Measurements from ENCODE around the gene MIP.
A peak's percentile ranks its signal among the peaks of the same experiment; 100 is the strongest.
"Not testable (repeated sequence)": the region's sequence is repeated elsewhere in the genome, so short reads cannot be mapped to it uniquely, and the experiment has no call there.

MIP gene

DNA sequence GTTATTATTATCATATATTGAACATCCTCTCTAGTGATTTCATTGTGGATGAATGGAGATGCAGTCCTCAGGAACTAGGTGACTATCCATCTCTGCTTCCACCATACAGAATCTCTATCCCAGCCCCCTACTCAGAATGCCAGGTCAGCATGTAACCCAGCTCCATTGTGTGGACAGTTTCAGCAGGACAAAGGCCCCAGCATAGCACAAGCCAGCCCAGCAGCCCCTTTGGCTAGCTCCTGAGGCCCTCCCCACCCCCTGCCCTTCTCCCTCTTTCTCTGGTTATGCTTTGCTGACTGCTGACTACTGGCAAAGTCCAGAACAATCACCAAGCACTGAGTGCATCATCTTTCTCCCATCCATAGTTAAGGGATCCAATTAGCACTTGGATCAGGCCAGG, 8.1 kb upstream of the MIP start:
- no peak for DNase-seq

DNA sequence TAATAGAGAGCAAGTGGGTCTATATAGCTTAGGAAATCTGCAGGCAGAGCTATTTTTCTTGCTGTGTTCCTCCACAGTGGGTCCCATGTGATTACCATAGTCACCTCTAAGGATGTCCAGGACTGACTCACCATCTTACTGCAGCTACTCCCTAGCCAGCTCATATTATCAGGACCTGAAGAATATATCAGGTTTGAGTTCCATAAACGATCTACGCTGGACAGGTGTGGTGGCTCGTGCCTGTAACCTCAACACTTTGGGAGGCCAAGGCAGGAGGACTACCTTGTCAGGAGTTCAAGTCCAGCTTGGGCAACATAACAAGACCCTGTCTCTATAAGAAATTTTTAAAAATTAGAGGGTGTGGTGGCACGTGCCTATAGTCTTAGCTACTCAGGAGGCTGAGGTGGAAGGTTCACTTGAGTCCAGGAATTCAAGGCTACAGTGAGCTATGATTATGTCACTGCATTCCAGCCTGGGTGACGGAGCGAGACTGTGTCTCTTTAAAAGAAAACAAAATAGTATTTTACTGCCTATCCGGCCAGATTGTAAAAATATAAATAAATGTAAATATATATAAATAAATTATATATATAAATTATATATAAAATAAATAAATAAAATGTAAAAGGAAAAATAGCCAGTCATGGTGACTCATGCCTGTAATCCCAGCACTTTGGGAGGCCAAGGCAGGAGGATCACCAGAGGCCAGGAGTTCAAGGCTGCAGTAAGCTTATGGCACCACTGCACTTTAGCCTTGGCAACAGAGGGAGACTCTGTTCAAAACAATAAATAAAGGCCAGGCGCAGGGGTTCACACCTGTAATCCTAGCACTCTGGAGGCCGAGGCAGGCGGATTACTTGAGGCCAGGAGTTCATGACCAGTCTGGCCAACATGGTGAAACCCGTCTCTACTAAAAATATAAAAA, 7.0 kb upstream of the MIP start:
- no peak for DNase-seq

GRCh38 chr12:56457817-56458216, 3.4 kb upstream of the MIP start:
- no peak for DNase-seq

DNA sequence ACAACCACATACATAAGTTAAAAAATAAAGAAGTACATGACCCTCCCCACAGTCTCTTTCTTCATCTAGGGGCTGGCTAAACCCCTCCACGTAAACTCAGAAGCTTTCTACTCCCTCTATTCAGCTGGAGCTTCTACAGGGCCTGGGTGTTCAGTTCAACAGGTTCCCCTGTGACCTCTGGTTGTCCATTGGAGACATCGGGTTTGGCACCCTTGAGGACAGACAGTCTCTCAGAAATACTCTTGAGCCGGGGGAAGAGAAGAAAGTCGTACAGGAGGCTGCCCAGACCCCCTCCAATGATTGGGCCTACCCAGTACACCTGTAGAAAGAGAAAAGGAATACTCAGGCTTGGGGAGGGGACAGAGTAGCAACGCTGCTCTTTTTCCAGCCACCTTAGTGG, 3.3 kb downstream of the MIP start:
- DNase-seq = no peak

DNA sequence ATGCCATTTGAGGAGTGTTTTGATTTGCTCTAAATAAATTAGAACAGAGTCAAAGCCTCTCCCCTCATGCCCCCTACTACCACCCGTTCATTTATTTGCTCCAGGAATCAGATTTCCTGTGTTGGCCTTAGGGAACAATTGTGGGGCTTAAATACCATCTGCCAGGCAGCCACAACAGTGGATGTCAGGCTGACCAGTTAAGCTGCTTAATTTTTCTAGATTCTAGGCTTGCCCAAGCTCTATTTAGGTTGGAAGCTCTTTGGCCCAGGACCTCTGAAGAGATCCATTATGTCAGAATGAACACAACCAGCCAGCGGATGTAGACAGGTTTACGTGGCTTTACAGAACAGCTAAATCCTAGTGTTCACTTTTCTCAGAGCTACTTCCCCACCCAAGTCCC, 4.2 kb downstream of the MIP start:
- DNase-seq = no peak

GRCh38 chr12:56449622-56449984, 4.9 kb downstream of the MIP start:
- no peak for DNase-seq

DNA sequence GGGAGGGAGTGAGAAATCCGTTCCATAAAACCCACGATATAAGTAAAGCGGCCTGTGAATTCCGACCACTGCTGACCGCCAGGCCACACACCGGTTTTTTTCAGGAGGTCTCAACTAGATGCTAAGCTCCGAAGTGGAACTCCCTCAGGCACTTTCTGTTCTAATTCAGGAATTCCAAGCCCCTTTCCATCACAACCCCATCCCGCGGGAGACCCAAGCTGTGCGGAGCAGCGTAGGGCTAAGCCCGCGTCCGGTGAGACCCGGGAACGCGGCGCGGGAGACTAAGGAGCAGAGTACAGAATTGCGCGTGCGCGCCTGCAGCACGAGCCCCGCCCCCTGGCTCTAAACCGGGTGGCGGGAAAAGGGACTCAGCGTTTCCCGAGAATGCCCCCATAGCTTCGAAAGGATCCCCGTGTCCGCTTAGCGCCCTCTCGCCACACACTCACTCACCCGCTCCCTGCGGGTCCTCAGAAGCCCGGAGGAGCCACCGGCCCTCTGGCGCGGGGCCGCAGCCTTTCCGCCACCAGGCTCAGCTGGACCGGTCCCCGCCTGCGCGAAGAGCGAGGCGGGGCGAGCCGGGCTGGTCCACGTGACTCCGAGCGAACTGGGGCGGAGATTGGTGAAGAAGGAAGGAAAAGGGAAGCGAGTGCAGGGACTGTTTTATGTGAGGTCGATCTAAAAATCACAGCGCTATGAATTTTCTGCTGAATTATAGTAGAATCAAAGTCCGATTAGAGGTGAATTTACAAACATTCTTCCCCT, 5.4 kb downstream of the MIP start, which contains the start of gene TIMELESS:
Gene TIMELESS (minus strand): TSS at position 567 of the 762 bp plus-strand sequence. CDS start 15,256 bp downstream, outside the sequence.
- peak; percentile 92 for DNase-seq

DNA sequence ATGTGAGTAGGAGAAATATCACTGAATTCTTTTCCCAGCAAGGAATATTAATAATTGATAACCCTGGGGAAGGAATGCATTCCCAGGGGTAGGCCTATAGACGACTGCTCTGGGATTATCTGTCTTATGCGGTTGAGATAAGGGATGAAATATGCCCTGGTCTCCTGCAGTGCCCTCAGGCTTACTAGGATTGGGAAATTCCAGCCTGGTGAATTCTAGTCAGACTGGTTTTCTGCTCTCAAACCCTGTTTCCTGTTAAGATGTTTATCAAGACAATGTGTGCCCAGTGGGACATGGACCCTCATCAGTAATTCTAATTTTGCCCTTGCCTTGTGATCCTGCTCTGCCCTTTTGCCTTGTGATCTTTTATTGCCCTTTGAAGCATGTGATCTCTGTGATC, 11.2 kb downstream of the MIP start:
- not testable (repeated sequence) for DNase-seq

DNA sequence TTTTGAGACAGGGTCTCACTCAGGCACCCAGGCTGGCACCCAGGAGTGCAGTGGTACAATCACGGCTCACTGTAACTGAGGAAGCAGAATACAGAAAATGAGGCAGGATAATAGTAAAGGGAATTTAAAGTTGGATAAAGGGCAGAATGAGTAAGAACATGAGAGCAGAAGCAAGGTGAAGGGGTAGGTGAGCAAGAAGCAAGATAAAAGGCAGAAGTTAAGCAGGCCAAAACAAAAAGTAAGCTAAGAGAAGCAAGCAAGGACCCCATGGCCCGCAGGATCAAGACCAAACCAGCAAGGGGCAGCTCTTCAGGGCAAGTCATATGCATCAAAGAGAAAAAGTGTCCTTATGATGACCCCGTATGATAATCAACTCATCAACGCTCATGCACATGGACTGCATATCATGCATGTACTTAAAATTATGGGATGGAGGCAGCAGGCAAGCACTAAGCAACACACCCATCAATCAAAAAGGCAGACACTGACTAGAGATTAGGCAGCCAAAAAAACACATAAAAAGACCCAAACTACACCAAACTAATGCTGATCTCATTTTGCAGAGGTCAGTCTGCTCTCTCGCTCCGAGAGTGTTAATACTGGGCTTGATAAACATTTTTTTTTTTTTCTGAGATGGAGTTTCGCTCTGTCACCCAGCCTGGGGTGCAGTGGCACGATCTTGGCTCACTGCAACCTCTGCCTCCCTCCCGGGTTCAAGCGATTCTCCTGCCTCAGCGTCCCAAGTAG, 16.9 kb downstream of the MIP start:
- DNase-seq = no peak

GRCh38 chr12:56434828-56435227, 19.6 kb downstream of the MIP start:
- DNase-seq = no peak

- no peak for DNase-seq
Measured at GRCh38 chr12:56431850-56432249, 22.6 kb downstream of the MIP start.

- no peak for DNase-seq
Measured at GRCh38 chr12:56431288-56431687, 23.2 kb downstream of the MIP start.

DNA sequence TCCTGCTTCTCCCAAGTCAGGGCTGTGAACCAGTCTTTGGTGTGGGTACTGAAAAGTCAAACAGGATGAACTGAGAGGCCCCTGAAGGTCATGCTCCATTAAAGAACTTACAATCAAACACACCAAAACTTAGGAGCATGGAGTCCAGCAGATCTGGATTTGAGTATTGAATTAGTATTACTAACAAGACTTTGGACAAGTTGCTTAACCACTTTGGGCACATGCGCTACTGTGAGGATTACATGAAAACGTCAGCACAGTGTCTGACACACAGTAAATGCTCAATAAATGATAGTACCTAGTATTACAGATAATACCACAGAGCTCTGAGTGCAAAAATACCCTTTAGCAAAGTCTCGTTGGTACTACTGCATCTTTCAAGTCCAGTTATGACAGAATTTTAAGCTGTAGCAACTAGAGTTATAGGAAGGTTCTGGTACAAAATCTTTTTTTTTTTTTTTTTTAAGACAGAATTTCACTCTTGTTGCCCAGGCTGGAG, 28.5 kb downstream of the MIP start:
- no peak for DNase-seq

GRCh38 chr12:56425193-56425592, 29.3 kb downstream of the MIP start:
- no peak for DNase-seq

GRCh38 chr12:56420411-56420810, 34.0 kb downstream of the MIP start:
- DNase-seq = no peak

DNA sequence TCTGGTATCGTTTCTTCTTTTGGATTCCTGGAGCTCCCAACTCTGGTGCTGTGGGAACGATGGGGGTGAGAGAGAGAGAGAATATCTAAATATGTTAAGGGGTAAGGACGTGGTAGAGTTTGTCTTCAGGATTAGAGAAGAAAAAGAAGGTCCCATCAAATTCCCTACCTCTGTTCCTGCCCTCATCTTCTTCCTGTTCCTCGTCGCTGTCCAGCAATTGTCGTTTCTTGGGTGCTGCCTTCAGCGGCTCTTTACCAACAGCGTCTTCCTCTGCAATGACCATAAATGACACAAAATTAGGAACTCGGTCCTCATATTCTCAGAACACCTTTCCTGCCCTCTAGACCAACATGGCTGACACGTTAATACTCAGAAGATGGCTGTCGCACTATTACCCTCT, 36.7 kb downstream of the MIP start:
- DNase-seq = no peak

GRCh38 chr12:56414401-56414800, 40.1 kb downstream of the MIP start:
- DNase-seq = no peak

GRCh38 chr12:56413392-56413791, 41.1 kb downstream of the MIP start:
- no peak for DNase-seq

- DNase-seq = no peak
Measured at GRCh38 chr12:56411781-56412639, 42.4 kb downstream of the MIP start.

DNA sequence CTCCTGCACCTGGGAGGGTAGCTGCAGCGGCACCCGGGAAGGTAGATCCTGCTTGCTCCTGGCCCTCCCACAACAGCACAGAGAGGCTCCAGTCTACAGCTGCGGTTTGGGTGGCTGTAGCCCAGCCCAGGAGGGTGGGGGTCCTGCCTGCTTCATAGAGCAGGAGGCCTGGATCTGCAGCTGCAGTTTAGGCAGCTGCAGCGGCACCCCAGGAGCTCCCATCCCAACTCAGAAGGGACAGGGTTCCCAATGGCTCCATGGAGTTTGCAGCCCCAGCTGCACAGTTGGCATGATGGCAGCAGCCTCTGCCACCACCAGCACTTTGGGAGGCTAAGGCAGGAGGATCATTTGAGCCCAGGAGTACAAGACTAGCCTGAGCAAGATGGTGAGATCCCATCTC, 43.7 kb downstream of the MIP start:
- no peak for DNase-seq

DNA sequence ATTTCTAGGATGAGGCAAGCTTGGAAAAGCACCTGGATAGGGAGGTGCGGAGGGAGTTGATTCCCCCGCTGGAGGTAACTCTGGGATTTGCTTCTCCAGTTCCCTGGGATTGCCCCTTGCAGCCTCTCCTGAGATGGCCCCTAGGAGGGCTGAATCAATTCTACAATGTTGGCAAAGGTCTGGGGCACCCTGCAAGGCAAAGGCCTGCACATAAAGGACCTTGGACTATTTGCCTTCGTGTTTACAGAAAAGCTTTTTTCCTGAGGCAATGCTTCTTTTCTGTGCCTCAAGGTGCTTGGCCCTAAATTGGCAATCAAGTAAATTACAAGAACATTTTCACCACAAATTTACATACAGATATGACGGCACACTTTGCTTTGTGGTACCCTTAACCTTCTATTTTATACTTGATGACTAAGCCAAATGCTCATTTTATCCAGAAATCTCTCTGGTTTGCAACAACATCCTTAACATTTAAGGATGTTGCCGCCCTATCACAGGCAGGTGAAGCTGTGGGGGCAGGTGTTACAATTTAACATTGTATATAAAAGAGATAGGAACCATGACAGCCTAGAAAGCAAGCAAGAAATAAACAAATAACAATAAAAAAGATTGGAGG, 45.5 kb downstream of the MIP start:
- no peak for DNase-seq

- DNase-seq = not testable (repeated sequence)
Measured at GRCh38 chr12:56404227-56404626, 50.2 kb downstream of the MIP start.

All from activated CD8-positive, alpha-beta memory T cell treated with anti-CD3 and anti-CD28 coated beads, Interleukin-2, amount 50 U/mL, for 48 hours (primary cell).